Chondrocyte (in vitro differentiated cells): ENCODE measurements around the gene ARID4B. TPM values are rescaled to one million over a fixed set of nuclear protein-coding genes. Genes with fewer than 3 reads are reported as not detected.
"Not testable (repeated sequence)": the region's sequence is repeated elsewhere in the genome, so short reads cannot be mapped to it uniquely, and the experiment has no call there.

Experiments used
- DNase-seq: peaks from one replicate; pipeline ENCODE4 v3.0.0; 2021; ENCODE audit warnings: mixed read lengths, low spot score
- H3K27ac Mint-ChIP-seq: one replicate; pipeline ENCODE4 v1.8.0; 2021; ENCODE audit warnings: mild to moderate bottlenecking, moderate library complexity, mixed read lengths; ENCODE audit not compliant: unreplicated experiment
- H3K27me3 Mint-ChIP-seq: 2 replicates; pipeline ENCODE4 v1.8.0; 2021; ENCODE audit warnings: low read depth, mixed read lengths
- H3K36me3 Mint-ChIP-seq: 2 replicates; pipeline ENCODE4 v1.8.0; 2021; ENCODE audit warnings: low read depth, mixed read lengths
- H3K4me1 Mint-ChIP-seq: 2 replicates; pipeline ENCODE4 v1.8.0; 2021; ENCODE audit warnings: low read depth, mild to moderate bottlenecking, mixed read lengths
- H3K4me3 Mint-ChIP-seq: one replicate; pipeline ENCODE4 v1.8.0; 2021; ENCODE audit warnings: mild to moderate bottlenecking, moderate library complexity, mixed read lengths; ENCODE audit not compliant: unreplicated experiment
- H3K9me3 Mint-ChIP-seq: 2 replicates; pipeline ENCODE4 v1.8.0; 2021; ENCODE audit warnings: low read depth, mixed read lengths
- CTCF ChIP-seq: fragments of 200-600 bp; sonication (generic); IDR thresholded peaks from 2 replicates; pipeline ENCODE4 v1.5.0; 2021; ENCODE audit warnings: antibody characterized with exemption, mild to moderate bottlenecking, moderate library complexity
- total RNA-seq: library from RNA; stranded (reverse); gene quantifications from 3 replicates; pipeline ENCODE4 v1.2.1, GENCODE V29; 2021

ARID4B gene
- total RNA-seq, 1 donor from 2014 or later: 26.5 TPM

GRCh38 chr1:235366286-235366685, 38.3 kb upstream of the ARID4B start:
- H3K4me3 Mint-ChIP-seq: peak overlapping the region; percentile 95
- H3K36me3 Mint-ChIP-seq: no peaks in the 10 kb centered on the region
- no peak for TF ChIP-seq CTCF
- H3K27me3 Mint-ChIP-seq: no peaks in the 10 kb centered on the region
- H3K9me3 Mint-ChIP-seq: no peaks in the 10 kb centered on the region
- no peak for DNase-seq
- H3K27ac Mint-ChIP-seq: peak overlapping the region; percentile 97
- peaks cover 32% of the 10 kb centered on the region for H3K4me1 Mint-ChIP-seq

- not testable (repeated sequence) for DNase-seq, H3K4me3 Mint-ChIP-seq, H3K27me3 Mint-ChIP-seq, H3K27ac Mint-ChIP-seq, H3K9me3 Mint-ChIP-seq, H3K36me3 Mint-ChIP-seq
- H3K4me1 Mint-ChIP-seq: peaks cover 28% of the 10 kb centered on the region
Measured at GRCh38 chr1:235364189-235364588, 36.2 kb upstream of the ARID4B start.

GRCh38 chr1:235358899-235359298, 30.9 kb upstream of the ARID4B start:
- no peak for DNase-seq
- no peaks in the 10 kb centered on the region for H3K9me3 Mint-ChIP-seq
- no peaks in the 10 kb centered on the region for H3K36me3 Mint-ChIP-seq
- no peaks in the 10 kb centered on the region for H3K27me3 Mint-ChIP-seq
- no peak for TF ChIP-seq CTCF
- no peak overlapping the region for H3K4me3 Mint-ChIP-seq
- H3K27ac Mint-ChIP-seq: no peak overlapping the region
- no peaks in the 10 kb centered on the region for H3K4me1 Mint-ChIP-seq

- DNase-seq: no peak
- H3K36me3 Mint-ChIP-seq: no peaks in the 10 kb centered on the region
- no peak overlapping the region for H3K27ac Mint-ChIP-seq
- H3K9me3 Mint-ChIP-seq: no peaks in the 10 kb centered on the region
- H3K4me1 Mint-ChIP-seq: no peaks in the 10 kb centered on the region
- no peaks in the 10 kb centered on the region for H3K27me3 Mint-ChIP-seq
- H3K4me3 Mint-ChIP-seq: no peak overlapping the region
- TF ChIP-seq CTCF: no peak
Measured at GRCh38 chr1:235357485-235358373, 29.8 kb upstream of the ARID4B start.

GRCh38 chr1:235351898-235352297, 23.9 kb upstream of the ARID4B start:
- DNase-seq: no peak
- TF ChIP-seq CTCF: no peak
- no peak overlapping the region for H3K4me3 Mint-ChIP-seq
- H3K27ac Mint-ChIP-seq: no peak overlapping the region
- H3K9me3 Mint-ChIP-seq: no peaks in the 10 kb centered on the region
- H3K36me3 Mint-ChIP-seq: no peaks in the 10 kb centered on the region
- H3K4me1 Mint-ChIP-seq: no peaks in the 10 kb centered on the region
- H3K27me3 Mint-ChIP-seq: no peaks in the 10 kb centered on the region

GRCh38 chr1:235351441-235351840, 23.5 kb upstream of the ARID4B start:
- Mint-ChIP-seq H3K36me3 (peaks cover 2% of the 10 kb centered on the region), H3K4me3 (no peak overlapping the region), H3K4me1 (no peaks in the 10 kb centered on the region), H3K27me3 (no peaks in the 10 kb centered on the region), H3K27ac (no peak overlapping the region), H3K9me3 (no peaks in the 10 kb centered on the region)
- no peak for TF ChIP-seq CTCF
- no peak for DNase-seq
